ENCODE data around the gene DHX9.
"Not testable (repeated sequence)": the region's sequence is repeated elsewhere in the genome, so short reads cannot be mapped to it uniquely, and the experiment has no call there.

The DHX9 gene

GRCh38 chr1:182889997-182890396 lies 50.9 kb downstream of the DHX9 start:
- peak; percentile 15 for DNase-seq (ENCODE audit: low read depth)

- no peak for DNase-seq (ENCODE audit: low read depth)
These were observed 51.9 kb downstream of the DHX9 start for GRCh38 chr1:182890927-182891610.

GRCh38 chr1:182897696-182898095 lies 58.5 kb downstream of the DHX9 start:
- DNase-seq (ENCODE audit: low read depth) = no peak

GRCh38 chr1:182901946-182902345 lies 62.8 kb downstream of the DHX9 start:
- not testable (repeated sequence) for DNase-seq (ENCODE audit: low read depth)

- no peak for DNase-seq (ENCODE audit: low read depth)
These were observed 66.2 kb downstream of the DHX9 start for GRCh38 chr1:182905321-182905720.

- no peak for DNase-seq (ENCODE audit: low read depth)
These were observed 70.4 kb downstream of the DHX9 start for GRCh38 chr1:182909578-182909977.

DNA sequence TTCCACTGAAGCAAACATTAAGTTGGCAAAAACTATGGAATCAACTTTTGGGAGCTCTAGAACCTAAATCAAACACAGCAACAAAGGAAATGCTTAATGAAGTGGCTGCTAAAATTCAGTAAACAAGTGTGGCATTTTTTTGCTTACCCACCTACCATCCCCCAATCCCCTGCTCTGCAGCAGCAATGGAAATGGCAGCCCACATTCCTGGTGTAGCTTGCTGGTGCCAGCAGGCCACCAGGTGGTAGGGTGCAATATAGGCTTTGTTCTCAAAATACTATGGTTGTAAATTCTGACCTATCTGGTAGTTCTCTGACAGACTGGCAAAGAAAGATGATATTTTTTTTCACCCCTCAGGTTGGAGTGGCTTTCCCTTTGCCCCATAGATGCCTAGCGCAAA lies 71.0 kb downstream of the DHX9 start:
- no peak for DNase-seq (ENCODE audit: low read depth)

- no peak for DNase-seq (ENCODE audit: low read depth)
These were observed 74.3 kb downstream of the DHX9 start for GRCh38 chr1:182913401-182913800.

DNA sequence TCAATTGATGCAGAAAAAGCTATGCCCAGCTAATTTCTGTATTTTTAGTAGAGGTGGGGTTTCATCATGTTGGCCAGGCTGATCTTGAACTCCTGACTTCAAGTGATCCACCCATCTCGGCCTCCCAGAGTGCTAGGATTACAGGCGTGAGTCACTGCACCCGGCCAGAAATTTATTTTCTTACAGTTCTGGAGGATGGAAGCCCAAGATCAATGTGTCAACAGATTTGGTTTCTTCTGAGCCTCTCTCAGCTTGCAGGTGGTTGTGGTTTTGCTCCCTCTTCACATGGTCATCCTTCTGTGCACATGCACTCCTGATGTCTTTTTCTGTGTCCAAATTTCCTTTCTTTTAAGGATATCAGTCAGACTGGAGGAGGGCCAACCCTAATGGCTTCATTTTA lies 78.2 kb downstream of the DHX9 start:
- DNase-seq (ENCODE audit: low read depth) = no peak

GRCh38 chr1:182925661-182926060 lies 86.5 kb downstream of the DHX9 start:
- no peak for DNase-seq (ENCODE audit: low read depth)

GRCh38 chr1:182927693-182928433 lies 88.7 kb downstream of the DHX9 start:
- no peak for DNase-seq (ENCODE audit: low read depth)

DNA sequence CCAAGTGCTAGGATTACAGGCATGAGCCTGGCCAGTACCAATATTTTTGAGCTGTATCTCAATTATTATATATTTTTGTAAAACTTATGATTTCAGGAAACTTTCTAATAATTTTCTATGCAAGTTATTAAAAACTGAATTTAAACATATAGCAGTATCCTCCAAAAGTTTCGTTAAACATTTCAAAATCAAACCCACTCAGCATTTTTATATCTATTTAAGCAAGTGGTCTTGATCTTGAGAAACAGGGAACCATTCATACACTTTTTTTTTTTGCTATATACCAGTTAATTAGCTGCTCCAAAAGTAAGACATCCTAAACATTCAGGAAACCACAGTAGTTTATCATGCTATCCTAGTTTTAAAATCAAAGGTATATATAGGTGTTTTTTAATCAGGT lies 91.8 kb downstream of the DHX9 start:
- no peak for DNase-seq (ENCODE audit: low read depth)

DNA sequence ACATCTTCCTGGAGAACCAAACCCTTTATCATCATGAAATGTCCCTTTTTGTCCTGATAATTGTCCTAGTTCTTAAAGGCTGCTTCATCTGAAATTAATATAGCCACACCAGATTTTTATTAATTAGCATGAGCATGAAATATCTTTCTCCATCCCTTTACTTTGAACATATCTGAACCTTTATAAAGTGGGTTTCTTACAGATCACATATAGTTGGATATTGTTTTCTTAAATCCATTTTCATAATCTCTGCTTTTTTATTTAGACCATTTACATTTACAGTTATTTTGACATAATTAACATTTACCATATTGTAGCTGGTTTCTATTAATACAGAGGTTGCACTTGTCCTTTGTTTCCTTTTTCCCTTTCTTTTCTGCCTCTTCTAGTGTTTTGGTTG lies 96.6 kb downstream of the DHX9 start:
- DNase-seq (ENCODE audit: low read depth) = no peak

Measured in ELR (cell line).